CD4-positive, alpha-beta T cell treated with Interferon alpha-2 for 1 hour (primary cell): ENCODE results near the gene COASY.
"Not testable (repeated sequence)": the region's sequence is repeated elsewhere in the genome, so short reads cannot be mapped to it uniquely, and the experiment has no call there.

Experiments
- DNase-seq, 2 donors: peaks; one replicate each; pipeline ENCODE4 v3.0.0-alpha.2; 2020 to 2022

COASY gene

GRCh38 chr17:42577140-42577531 is 15.2 kb downstream of the COASY start:
- DNase-seq: no peak

DNA sequence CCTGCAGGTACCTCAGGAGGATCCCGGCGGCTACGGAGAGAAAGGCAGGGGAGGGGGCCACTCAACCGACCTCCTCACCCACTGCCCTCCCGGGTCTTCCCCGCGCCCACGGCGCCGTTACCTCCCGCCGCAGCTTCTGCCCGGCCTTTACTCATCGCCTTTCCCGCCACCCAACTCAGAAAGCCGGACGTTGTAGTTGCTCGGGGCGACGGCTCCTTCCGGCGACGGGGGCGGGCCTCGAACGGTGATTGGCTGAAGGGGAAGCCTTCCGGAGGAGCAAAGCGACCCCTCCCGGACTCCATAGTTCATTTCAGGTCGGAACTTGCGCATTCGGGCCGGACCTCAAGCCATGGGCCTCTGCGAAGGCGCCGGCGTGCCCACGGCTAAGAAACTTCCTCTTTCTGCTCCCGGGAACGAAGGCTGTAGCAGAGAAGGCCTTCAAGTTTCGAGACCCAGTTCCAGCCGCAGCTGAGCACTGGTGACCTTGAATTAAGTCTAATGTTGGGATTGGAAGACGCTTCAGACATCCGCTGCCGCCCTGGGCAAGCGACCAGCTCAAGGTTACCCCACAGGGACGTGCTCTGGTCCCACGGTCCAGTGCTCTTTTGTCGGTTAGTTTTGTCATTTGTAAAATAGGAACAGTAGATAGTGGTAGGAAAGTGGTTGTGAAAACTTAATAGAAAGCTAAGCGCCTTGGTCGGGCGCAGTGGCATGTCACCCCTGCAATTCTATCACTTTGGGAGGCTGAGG is 15.8 kb downstream of the COASY start, which contains the start of gene PSMC3IP:
TSS of gene PSMC3IP (minus strand) at position 198 of the 750 bp plus-strand sequence. CDS start at position 155, 43 bp downstream.
- peak; percentile 92 to 93 for DNase-seq

- peak; percentile 68 to 74 for DNase-seq
Measured at GRCh38 chr17:42578282-42578869, 16.4 kb downstream of the COASY start.

DNA sequence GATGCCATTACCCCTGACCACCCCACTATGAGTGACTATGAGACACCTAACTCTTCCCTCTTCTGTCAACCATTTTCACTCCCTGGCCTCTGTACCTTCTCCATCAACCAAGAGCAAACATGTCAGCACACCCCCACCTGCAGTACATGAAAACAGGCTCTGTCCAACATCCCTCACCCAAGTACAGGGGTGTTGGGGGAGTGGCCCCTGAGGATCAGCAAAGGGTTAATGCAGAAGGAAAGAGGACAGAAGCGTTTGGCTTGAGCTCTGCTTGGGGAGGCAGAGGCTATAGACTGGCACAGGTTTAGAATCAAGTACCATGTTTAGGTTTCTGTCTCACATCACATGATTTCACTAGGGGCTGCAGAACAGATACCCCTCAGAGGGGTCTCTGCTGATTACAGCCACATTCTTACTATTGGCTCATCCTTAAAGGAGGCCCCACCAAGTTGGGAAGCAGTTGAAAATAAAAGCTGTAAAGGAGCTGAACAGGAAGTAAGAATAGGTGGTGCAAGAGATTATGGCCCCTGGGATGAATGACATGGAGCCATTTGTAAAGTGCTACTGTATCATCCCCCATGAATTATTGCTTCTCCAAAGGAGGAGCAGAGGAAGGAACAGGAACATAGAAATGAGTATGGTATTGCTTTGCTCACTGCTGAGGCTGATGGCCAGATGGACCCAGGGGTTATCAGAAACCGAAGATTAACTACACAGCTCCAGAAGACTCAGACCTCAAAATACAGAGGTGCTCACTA is 18.0 kb downstream of the COASY start:
- no peak for DNase-seq

GRCh38 chr17:42581744-42582270 is 19.9 kb downstream of the COASY start:
- DNase-seq: no peak

DNA sequence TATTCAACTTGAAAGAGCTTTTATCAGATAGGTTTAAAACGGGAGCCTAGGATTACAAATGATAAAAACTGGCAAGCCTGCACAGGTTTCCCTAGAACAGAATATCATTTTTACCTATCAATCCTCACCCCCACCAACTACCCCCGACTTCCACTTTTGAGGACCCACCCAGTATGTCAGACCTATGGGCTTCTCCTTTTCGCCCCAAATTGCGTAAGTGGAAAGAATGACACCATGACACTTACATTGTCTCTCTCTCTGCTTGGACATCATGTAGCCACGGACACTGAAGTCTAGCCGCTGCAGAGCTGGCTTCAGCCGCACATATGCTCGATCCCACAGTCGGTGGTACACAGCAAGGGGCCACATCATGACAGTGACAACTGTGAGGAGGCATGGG is 22.9 kb downstream of the COASY start:
- peak in 1 of 2 donors; percentile 14 for DNase-seq

DNA sequence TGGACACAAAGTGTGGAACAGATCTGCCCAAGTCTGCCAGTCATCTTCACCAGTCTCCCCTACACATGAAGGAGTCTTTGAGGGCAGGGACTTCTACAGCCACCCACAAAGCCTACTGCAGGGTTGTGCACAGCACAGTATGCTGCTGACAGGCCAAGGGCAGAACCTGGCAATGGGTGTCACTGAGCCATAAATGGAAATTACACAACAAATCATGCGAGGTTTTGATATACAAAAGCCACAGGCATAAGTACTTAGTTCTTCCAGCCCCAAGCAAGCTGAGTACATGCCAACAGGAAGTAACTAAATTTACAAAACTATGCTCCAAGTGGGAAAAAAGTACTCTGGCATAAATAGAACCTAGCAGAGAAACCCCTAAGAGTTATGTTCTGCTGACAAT is 23.4 kb downstream of the COASY start:
- no peak for DNase-seq

DNA sequence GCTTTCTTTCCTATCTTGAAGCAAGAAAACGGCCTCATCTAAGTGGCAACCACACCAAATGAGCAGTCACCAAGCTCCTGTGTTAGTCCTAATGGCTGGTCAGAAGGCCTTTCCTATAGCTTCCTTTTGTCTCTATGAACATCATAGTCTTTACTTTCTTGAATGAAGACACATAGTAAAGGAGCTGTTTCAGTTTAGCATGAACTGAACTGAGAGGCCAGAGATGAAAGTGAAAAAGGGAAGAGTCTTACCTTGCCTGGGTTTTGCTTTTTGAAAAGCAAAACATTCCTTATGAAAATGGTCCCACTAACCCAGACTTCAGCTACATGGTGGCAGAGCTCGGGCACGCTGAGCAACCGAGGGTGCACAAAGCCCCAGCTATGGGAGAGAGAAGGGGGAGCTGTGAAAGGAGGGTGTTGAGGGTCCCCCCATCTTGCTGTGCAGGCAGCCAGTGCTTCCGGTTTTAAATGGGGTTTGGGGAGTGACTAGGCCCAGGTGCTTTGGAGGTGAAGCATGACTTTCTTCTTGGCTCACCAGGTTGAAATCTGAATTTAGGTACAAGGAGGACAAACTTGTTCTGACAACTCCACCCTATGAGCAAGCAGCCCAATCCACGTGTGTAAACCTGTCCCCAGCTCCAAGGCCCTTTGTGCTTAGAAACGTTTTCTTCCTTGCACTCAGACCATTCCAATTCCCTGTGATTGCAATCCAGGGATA is 24.7 kb downstream of the COASY start:
- no peak for DNase-seq

DNA sequence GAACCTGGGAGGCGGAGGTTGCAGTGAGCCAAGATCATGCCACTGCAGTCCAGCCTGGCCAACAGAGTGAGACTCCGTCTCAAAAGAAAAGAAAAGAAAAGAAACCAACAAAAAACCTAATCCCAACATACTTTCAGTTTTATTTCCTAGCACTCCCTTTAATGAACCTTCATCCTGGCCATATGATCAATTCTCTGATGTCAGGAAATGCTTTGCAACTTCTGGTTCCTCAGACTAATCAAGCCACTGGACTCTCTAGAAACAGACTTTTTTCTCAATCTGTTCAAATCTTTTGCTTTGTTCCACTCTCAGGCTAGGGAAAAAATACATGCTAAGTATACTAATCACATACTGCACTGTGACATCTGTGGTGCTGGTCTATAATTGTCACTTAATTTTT is 28.9 kb downstream of the COASY start:
- DNase-seq: no peak

DNA sequence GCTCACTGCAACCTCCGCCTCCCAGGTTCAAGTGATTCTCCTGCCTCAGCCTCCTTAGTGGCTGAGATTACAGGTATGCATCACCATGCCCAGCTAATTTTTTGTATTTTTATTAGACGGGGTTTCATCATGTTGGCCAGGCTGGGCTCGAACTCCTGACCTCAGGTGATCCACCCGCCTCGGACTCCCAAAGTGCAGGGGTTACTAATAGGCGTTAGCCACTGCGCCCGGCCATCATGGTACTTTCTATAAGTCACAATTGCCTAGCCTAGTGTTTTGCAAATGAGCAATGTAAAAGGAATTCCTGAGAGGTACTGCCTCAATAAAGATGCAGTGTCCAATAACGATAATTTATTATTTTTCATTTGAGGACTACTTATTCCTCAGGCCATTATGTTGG is 29.5 kb downstream of the COASY start:
- DNase-seq: no peak

DNA sequence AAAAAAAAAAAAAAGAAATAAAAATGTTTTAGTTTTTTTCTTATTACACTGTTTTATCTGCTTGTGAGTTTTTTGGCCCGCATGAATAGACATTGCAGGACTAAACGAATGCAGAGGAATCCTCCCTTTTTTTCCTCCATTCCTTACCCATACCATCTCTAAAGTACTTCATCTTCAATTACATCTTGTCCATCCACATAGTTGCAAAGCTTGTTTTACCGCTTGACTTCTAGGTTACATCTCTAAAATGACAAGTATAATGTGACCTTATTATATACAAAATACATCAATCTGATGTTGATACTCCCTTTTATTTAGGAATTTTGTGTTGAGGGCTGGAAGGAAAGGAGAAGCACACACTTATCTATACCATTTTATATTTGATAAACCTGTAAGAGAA is 34.4 kb downstream of the COASY start:
- DNase-seq: no peak

- no peak for DNase-seq
Measured at GRCh38 chr17:42598905-42599304, 37.0 kb downstream of the COASY start.

DNA sequence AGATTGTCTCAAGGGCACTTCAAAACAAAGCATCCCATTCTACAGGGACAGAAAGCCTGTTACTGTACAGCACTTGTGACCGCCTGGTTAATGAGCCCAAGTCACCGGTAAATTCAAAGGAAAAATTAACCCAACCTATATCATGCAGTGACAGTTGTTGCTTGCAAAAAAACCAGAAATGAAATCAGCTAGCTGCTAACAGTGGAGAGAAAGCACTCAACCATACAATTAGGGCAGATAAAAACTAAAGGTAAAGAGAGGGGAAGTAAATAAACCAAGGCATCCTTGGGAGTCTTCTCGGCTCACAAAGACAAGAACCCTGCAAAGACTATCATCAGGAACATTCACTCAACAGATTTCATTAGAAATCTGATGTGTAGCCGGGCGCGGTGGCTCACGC is 41.4 kb downstream of the COASY start:
- no peak for DNase-seq

GRCh38 chr17:42607769-42608168 is 45.8 kb downstream of the COASY start:
- DNase-seq: no peak

- DNase-seq: peak in 1 of 2 donors; percentile 25
Measured at GRCh38 chr17:42608305-42609181, 46.6 kb downstream of the COASY start.

- peak; percentile 100 for DNase-seq
Measured at GRCh38 chr17:42609182-42609813, 47.4 kb downstream of the COASY start, which contains the start of the genes RETREG3 and TUBG1. Gene RETREG3, minus strand, starts transcription at chr17:42609374. Its CDS starts 50 bp downstream, at chr17:42609324. Gene TUBG1, plus strand, starts transcription at chr17:42609683. Its CDS starts 55 bp downstream, at chr17:42609738.

DNA sequence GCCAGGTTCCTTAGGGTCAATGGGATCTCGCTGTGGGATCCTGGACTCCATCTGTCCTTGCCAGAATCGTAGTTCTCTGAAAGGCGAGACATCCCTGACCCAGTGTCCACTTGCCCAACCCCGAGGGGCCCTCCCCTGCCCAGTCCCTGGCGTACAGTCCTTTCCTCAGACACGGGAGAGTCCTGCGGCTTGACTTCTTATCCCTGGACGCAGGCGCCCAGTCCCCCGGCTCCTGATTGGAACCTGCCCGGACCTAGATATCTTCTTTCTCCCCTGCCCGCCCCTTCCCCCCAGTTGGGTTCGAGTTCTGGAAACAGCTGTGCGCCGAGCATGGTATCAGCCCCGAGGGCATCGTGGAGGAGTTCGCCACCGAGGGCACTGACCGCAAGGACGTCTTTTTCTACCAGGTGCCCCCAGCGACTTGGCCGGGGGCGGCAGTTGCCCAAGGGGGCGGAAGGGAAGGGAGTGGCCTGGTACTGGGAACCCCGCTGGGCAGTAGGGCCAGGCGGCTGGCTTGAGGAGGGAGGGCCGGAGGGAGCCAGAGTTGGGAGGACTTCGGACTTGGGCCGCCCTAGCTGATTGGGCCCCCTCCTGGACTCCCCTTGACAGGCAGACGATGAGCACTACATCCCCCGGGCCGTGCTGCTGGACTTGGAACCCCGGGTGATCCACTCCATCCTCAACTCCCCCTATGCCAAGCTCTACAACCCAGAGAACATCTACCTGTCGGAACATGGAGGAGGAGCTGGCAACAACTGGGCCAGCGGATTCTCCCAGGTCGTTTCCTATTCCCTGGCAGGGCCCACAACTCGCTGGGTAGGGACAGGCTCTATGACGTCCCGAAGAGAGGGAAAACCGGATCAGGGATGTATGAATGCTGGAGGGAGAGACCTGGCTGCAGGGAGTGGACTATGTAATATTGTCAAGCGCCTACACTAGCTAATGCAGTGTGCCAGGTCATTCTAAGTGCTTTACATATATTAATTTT is 48.2 kb downstream of the COASY start:
- not testable (repeated sequence) for DNase-seq

DNA sequence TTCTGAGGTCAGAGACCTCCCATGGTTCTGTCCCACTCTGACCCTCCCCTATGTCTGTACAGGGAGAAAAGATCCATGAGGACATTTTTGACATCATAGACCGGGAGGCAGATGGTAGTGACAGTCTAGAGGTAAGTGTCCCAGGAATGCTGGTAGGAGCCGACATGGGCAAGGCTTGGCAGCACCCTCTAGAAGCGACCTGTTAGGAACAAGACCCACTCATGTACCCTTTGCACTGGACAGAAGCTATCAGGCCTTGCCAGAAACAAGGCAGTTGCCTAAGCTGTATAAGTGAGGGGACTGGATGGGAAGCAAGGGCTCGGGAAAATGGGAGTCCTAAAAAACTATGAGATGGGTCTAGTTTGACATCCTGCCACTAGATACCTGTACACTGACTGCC is 50.1 kb downstream of the COASY start:
- DNase-seq: no peak

DNA sequence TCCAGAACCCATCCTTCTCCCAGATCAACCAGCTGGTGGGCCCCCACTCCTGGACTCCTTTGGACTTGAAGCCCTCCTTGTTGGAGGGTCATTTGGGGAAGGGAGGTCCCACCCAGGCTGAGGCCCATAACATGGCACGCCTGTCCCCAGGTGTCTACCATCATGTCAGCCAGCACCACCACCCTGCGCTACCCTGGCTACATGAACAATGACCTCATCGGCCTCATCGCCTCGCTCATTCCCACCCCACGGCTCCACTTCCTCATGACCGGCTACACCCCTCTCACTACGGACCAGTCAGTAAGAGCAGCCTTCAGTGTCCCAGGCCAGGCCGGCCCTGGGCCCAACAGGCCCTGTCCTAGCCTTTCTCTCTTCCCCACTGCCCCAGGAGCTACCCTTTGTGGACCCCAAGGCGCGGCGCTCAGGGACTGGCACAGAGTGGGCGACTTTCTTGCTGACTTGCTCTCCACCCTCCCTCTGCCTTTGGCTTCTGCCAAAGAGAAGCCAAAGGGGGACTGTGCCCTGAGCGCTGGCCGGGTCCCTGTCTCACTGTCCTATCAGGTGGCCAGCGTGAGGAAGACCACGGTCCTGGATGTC is 51.8 kb downstream of the COASY start:
- DNase-seq: no peak
